SK-N-SH treated with all-trans-retinoic acid at 6 μM for 48 hours (cell line): ENCODE data around the gene TESPA1.

ENCODE experiments used
- ATAC-seq: fragments of 200-7000 bp; cut with Tn5 transposase; 3 replicates; pipeline ENCODE4 v1.9.1; 2020; ENCODE audit warnings: mild to moderate bottlenecking, moderate library complexity
- ARNTL ChIP-seq: fragments of 450-650 bp; formaldehyde crosslinking; IDR thresholded peaks from 2 replicates; pipeline ENCODE4 v1.5.0; 2020; ENCODE audit warnings: low read depth, mild to moderate bottlenecking, moderate library complexity, borderline replicate concordance
- BACH2 ChIP-seq: fragments of 250-450 bp; sonication (Bioruptor Pico); IDR thresholded peaks from 2 replicates; pipeline ENCODE4 v1.9.0; 2021; ENCODE audit warnings: mild to moderate bottlenecking, borderline replicate concordance
- CREB5 ChIP-seq: fragments of 250-450 bp; sonication (Bioruptor Pico); IDR thresholded peaks from 2 replicates; pipeline ENCODE4 v1.5.1; 2020; ENCODE audit warnings: low read depth, mild to moderate bottlenecking, moderate library complexity
- CSRNP3 ChIP-seq: fragments of 250-450 bp; sonication (Bioruptor Pico); IDR thresholded peaks from 2 replicates; pipeline ENCODE4 v1.5.1; 2021; ENCODE audit warnings: mild to moderate bottlenecking, moderate library complexity
- ESRRG ChIP-seq: fragments of 250-450 bp; sonication (Bioruptor Pico); IDR thresholded peaks from 2 replicates; pipeline ENCODE4 v1.6.1; 2021; ENCODE audit warnings: mild to moderate bottlenecking
- GLIS3 ChIP-seq: fragments of 250-450 bp; sonication (Bioruptor Pico); IDR thresholded peaks from 2 replicates; pipeline ENCODE4 v1.5.0; 2020; ENCODE audit warnings: mild to moderate bottlenecking, moderate library complexity
- ISL1 ChIP-seq: fragments of 250-450 bp; sonication (Bioruptor Pico); IDR thresholded peaks from 2 replicates; pipeline ENCODE4 v2.1.2; 2022; ENCODE audit warnings: mild to moderate bottlenecking, moderate library complexity
- OSR1 ChIP-seq: fragments of 250-450 bp; sonication (Bioruptor Pico); IDR thresholded peaks from 2 replicates; pipeline ENCODE4 v1.8.0; 2022; ENCODE audit warnings: moderate library complexity, mild to moderate bottlenecking, inconsistent platforms
- PATZ1 ChIP-seq: fragments of 250-450 bp; sonication (Bioruptor Pico); IDR thresholded peaks from 2 replicates; pipeline ENCODE4 v1.8.0; 2020; ENCODE audit warnings: mild to moderate bottlenecking, moderate library complexity, borderline replicate concordance
- POU6F1 ChIP-seq: fragments of 250-450 bp; sonication (Bioruptor Pico); IDR thresholded peaks from 2 replicates; pipeline ENCODE4 v1.8.0; 2021; ENCODE audit warnings: low read depth, mild to moderate bottlenecking, moderate library complexity, borderline replicate concordance
- PPARA ChIP-seq: fragments of 250-450 bp; sonication (Bioruptor Pico); IDR thresholded peaks from 2 replicates; pipeline ENCODE4 v1.5.0; 2020; ENCODE audit warnings: mild to moderate bottlenecking, borderline replicate concordance
- RARB ChIP-seq: fragments of 250-450 bp; sonication (Bioruptor Pico); IDR thresholded peaks from 2 replicates; pipeline ENCODE4 v1.8.0; 2021; ENCODE audit warnings: mild to moderate bottlenecking, moderate library complexity
- SNAI2 ChIP-seq: fragments of 250-450 bp; sonication (Bioruptor Pico); IDR thresholded peaks from 2 replicates; pipeline ENCODE4 v1.5.0; 2020; ENCODE audit warnings: mild to moderate bottlenecking, moderate library complexity
- TCF4 ChIP-seq: fragments of 250-450 bp; sonication (Bioruptor Pico); IDR thresholded peaks from 2 replicates; pipeline ENCODE4 v1.8.0; 2021; ENCODE audit warnings: mild to moderate bottlenecking, moderate library complexity, borderline replicate concordance
- TOX ChIP-seq: fragments of 250-450 bp; sonication (Bioruptor Pico); IDR thresholded peaks from 2 replicates; pipeline ENCODE4 v1.8.0; 2021; ENCODE audit warnings: mild to moderate bottlenecking, moderate library complexity, borderline replicate concordance
- TSHZ2 ChIP-seq: fragments of 250-450 bp; sonication (Bioruptor Pico); IDR thresholded peaks from 2 replicates; pipeline ENCODE4 v1.5.0; 2020; ENCODE audit warnings: mild to moderate bottlenecking, moderate library complexity
- ZC3H10 ChIP-seq: fragments of 250-450 bp; sonication (Bioruptor Pico); IDR thresholded peaks from 2 replicates; pipeline ENCODE4 v1.5.1; 2021; ENCODE audit warnings: mild to moderate bottlenecking, moderate library complexity
- ZFP3 ChIP-seq: fragments of 250-450 bp; sonication (Bioruptor Pico); IDR thresholded peaks from 2 replicates; pipeline ENCODE4 v1.5.0; 2020; ENCODE audit warnings: mild to moderate bottlenecking, moderate library complexity
- ZNF70 ChIP-seq: fragments of 450-650 bp; formaldehyde crosslinking; IDR thresholded peaks from 2 replicates; pipeline ENCODE4 v1.5.0; 2020; ENCODE audit warnings: mild to moderate bottlenecking, moderate library complexity
- ZNF8 ChIP-seq: fragments of 450-650 bp; formaldehyde crosslinking; IDR thresholded peaks from 2 replicates; pipeline ENCODE4 v1.5.0; 2020; ENCODE audit warnings: mild to moderate bottlenecking, moderate library complexity

The TESPA1 gene

GRCh38 chr12:54983536-54984101 is 943 bp downstream of the TESPA1 start:
- no peak for TF ChIP-seq ISL1 (CRISPR knock-in tag)
- TF ChIP-seq GLIS3 (CRISPR knock-in tag) = no peak
- TF ChIP-seq ZNF8 = no peak
- no peak for TF ChIP-seq ARNTL (CRISPR knock-in tag)
- TF ChIP-seq ZNF70 = no peak
- no peak for TF ChIP-seq POU6F1 (CRISPR knock-in tag)
- TF ChIP-seq PPARA (CRISPR knock-in tag) = no peak
- no peak for TF ChIP-seq TOX (CRISPR knock-in tag)
- no peak for TF ChIP-seq OSR1
- TF ChIP-seq ZC3H10 (CRISPR knock-in tag) = no peak
- TF ChIP-seq BACH2 (CRISPR knock-in tag) = no peak
- no peak for TF ChIP-seq RARB (CRISPR knock-in tag)
- no peak for TF ChIP-seq PATZ1 (CRISPR knock-in tag)
- no peak for TF ChIP-seq SNAI2
- no peak for TF ChIP-seq TCF4
- TF ChIP-seq TSHZ2 = no peak
- ATAC-seq = no peak

GRCh38 chr12:54981796-54982195 is 2.8 kb downstream of the TESPA1 start:
- TF ChIP-seq CREB5 (CRISPR knock-in tag) (no peak), ZNF70 (no peak), ZFP3 (no peak), SNAI2 (no peak), ESRRG (no peak)
- no peak for ATAC-seq

- TF ChIP-seq CSRNP3 (CRISPR knock-in tag) = no peak
- TF ChIP-seq POU6F1 (CRISPR knock-in tag) = no peak
- TF ChIP-seq ARNTL (CRISPR knock-in tag) = no peak
- TF ChIP-seq ESRRG = no peak
- no peak for ATAC-seq
Observed at GRCh38 chr12:54980341-54980740, 4.2 kb downstream of the TESPA1 start.
